ENCODE measurements around the gene SLC35E3.

SLC35E3 gene

GRCh38 chr12:68745904-68746571, at the start of gene SLC35E3:
SLC35E3 (plus strand) TSS chr12:68746176; CDS start chr12:68746378, 202 bp downstream.
- peak; percentile 94 for DNase-seq (ENCODE audit: low spot score)

DNA sequence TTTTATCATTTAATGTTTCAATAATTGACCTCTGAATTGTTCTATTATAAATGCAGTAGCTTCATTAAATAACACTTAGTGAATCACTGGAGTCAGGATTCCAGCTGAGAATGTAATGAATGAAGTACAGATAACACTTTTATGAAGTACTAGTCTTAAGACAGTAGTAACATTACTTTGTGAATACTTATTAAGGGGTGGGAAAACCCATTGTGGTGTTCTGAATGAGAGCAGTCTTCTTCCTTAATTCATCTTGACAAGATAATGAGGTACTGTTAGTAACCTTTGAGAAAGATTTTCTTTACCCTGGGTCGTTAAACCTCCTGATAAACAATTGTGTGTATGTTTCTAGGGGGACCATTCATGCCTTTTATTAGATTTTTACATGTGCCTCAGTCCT, 46.5 kb upstream of the SLC35E3 start:
- DNase-seq (ENCODE audit: low spot score), result no peak

DNA sequence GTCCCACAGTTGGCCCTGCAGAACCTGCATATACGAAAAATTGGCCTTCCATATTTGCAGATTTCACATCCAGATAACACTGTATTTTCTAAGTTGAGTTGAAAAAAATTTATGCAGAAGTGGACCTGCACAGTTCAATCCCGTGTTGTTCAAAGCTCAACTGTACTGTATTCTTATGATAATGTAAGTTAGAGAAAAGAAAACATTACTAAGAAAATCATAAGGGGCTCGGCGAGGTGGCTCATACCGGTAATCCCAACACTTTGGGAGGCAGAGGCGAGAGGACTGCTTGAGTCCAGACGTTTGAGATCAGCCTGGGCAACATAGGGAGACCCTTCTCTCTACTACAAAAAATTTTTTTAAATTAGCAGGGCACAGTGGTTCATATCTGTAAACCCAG, 18.2 kb upstream of the SLC35E3 start:
- DNase-seq (ENCODE audit: low spot score), result no peak

GRCh38 chr12:68733661-68734071, 12.3 kb upstream of the SLC35E3 start:
- DNase-seq (ENCODE audit: low spot score), result no peak

DNA sequence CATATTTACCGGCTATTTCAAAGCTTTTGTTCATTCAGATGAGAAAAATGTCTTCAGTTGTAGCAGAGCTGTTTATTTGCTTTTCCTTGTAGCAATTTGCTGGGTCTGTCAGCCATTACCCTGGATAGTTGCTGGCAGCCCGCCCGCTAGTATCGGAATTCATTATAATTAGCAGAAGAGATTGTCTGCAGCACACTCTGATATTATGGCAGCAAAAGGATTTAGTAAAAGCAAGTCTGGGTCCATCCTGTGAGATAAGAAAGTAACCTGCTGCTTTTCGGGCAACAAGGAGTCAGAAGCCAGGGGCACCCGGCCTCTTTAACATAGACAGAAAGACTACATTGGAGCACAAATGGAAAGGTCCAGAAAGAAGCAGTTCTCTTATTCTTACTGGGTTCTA, 6.1 kb upstream of the SLC35E3 start:
- DNase-seq (ENCODE audit: low spot score), result no peak

DNA sequence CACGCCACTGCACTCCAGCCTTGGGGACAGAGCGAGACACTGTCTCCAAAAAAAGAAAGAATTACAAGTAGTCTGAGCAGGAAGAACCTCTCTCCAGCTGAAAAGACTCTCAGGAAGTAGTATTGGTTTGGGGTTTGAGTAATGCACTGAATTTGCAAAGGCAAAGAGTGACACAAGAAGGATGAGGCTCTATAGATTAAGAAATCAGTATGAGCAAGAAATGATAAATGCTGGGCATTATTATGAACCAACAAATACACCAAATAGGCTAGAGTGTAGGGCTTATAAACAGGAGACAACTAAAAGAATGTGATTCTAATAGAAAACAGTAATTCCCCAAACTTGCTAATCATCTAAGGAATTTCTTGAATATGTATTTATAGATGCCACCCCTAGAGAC, 2.6 kb upstream of the SLC35E3 start:
- DNase-seq (ENCODE audit: low spot score), result no peak

DNA sequence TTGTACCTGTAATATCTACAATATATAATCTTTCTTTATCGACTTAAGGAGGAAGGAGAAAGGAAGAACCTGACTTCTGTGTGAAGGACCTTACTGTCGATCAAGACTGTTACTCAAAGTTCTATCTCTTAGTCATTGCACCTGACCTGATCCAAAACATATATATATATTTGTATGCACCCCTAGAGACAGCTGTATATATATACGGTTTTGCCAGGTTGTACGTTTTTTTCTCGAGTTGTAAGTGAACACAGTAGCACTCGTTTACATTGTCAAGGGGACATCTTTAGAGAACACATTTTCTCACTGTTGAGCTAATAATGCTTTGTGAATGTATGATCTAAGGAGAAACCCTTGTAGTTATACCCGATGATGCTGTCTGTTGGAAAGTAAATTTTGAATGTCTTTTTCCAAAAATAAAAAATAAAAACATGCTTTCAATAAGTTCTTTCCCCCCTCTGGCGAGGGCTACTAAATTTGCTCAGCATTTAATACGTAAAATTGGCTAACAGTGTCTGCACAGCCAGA, 536 bp upstream of the SLC35E3 start:
- DNase-seq (ENCODE audit: low spot score), result no peak

DNA sequence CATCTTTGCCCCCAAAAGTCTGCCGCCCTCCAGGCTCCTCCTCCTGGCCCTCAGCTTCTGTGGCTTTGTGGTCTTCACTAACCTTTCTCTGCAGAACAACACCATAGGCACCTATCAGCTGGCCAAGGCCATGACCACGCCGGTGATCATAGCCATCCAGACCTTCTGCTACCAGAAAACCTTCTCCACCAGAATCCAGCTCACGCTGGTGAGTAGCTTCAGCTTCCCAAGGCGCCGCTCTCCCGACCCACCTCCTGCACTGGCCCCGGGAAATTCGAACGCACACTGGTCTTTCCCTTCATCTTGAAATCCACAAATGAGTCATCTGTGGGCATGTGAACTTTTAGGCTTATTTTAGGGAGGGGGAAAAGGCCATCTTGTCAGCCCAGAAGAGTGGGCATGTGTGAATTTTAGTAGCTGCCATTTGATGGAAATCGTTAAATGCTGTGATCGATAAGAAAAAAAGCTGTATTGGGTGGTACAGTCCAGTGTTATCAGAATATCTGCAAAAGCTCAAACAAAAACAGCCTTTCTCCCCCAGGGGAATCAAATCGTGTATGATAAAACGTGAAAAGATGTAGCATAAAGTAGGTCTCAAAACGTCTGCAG, 700 bp downstream of the SLC35E3 start:
- DNase-seq (ENCODE audit: low spot score), result peak; percentile 51

- DNase-seq (ENCODE audit: low spot score), result no peak
Measured at GRCh38 chr12:68749443-68749842, 3.5 kb downstream of the SLC35E3 start.

DNA sequence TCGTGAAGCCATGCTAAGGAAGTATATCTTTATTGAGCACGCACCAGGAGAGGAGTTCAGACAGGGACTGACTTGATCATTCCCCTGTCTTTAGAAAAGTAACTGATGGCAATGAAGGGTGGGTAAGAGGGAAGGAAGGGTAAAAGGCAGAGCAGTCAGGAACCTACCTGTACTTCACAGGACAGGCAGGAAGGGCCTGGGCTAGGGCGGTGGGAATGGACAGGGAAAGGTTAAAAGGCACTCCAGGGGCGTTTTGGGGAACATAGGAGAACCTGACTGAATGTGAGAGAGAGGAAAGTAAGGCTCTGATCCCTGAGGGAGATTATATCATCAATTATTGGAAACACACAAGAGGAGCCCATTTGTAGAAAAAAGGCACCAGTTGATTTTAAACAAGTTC, 3.9 kb downstream of the SLC35E3 start:
- DNase-seq (ENCODE audit: low spot score), result no peak

GRCh38 chr12:68750506-68750905, 4.5 kb downstream of the SLC35E3 start:
- DNase-seq (ENCODE audit: low spot score), result no peak

DNA sequence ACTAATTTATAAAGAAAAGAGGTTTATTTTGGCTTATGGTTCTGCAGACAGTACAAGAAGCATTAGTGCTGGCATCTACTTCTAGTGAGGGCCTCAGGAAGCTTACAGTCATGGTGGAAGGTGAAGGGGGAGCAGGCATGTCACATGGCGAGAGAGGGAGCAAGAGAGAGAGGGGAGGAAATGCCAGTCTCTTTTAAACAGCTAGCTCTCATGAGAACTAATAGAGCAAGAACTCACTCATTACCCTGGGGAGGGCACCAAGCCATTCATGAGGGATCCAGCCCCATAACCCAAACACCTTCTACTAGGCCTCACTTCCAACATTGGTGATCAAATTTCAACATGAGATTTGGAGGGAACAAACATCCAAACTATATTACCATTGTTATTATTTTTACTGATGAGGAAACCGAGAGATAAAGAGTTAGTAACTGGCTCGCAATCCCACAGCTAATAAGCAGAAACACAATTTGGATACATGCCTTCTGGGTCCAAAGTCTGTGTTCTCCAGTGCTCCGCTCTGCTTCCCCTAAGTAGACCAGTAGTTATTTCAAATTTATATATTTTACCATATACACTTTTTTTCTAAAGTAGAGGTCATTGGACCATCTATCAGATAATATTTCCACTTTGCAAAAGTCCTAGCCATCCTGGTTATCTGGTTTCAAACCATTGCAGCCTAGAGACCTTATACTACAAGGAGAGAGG, 9.7 kb downstream of the SLC35E3 start:
- DNase-seq (ENCODE audit: low spot score), result no peak

GRCh38 chr12:68759852-68760251, 13.9 kb downstream of the SLC35E3 start:
- DNase-seq (ENCODE audit: low spot score), result no peak

DNA sequence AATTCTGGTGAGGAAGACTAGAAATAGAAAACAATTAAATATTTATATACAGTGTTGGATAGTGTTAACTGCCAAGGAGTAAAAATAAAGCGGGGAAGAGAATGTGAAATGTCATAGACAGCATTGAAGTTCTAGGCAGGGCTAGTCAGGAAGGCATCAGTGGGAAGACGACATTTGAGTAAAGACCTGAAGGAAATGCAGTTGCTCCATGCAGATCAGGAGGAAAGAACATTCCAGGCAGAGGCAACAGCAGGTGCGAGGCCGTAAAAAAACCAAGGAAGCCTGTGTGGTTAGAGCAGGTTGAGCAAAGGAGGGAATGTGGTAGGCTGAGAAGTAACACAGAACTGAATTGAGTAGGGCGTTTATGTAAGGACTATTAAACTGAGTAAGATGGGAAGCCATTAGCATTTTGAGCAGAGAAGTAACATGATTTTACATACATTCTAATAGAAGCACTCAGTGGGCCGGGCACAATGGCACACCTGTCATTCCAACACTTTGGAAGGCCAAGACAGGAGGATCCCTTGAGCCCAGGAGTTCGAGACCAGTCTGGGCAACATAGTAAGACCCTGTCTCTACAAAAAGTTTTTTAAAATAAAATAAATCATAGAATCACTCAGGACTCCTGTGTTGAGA, 14.9 kb downstream of the SLC35E3 start:
- no peak for DNase-seq (ENCODE audit: low spot score)

- no peak for DNase-seq (ENCODE audit: low spot score)
Measured at GRCh38 chr12:68761442-68761812, 15.5 kb downstream of the SLC35E3 start.

- no peak for DNase-seq (ENCODE audit: low spot score)
Measured at GRCh38 chr12:68761901-68762630, 16.1 kb downstream of the SLC35E3 start.

GRCh38 chr12:68762691-68763090, 16.7 kb downstream of the SLC35E3 start:
- DNase-seq (ENCODE audit: low spot score), result no peak

DNA sequence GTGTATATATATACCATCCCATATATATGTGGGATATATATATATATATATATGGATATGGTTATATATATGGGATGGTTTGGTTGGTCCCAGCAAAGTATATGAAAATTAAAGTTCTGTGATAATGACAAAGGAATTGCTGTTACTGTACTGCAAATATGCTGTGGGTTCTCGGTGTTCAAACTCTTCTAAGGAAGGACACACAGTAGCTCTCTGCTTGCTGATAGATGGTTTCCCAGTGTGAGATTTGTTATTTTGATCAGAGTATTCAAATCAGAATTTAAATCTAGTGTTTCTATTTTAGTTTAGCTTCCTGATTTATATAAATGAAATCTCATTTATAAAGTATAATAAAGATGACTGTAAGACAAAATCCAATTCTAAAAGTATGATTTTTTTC, 19.7 kb downstream of the SLC35E3 start:
- DNase-seq (ENCODE audit: low spot score), result no peak

DNA sequence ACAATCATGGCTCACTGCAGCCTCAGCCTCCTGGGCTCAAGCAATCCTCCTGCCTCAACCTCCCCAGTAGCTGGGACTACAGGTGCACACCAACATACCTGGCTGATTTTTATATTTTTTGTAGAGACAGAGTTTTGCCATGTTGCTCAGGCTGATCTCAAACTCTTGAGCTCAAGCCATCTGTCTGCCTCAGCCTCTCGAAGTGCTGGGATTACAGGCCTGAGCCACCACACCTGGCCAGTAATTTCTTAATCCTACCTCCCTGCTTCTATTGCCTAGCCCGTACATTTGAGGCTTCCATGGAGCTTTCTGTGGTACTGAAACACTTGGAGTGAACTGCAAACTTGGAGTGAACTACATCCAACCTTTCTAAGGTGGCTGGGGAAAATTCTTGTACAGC, 20.7 kb downstream of the SLC35E3 start:
- no peak for DNase-seq (ENCODE audit: low spot score)

GRCh38 chr12:68767191-68767590, 21.2 kb downstream of the SLC35E3 start:
- no peak for DNase-seq (ENCODE audit: low spot score)

- DNase-seq (ENCODE audit: low spot score), result no peak
Measured at GRCh38 chr12:68768431-68768939, 22.5 kb downstream of the SLC35E3 start.

DNA sequence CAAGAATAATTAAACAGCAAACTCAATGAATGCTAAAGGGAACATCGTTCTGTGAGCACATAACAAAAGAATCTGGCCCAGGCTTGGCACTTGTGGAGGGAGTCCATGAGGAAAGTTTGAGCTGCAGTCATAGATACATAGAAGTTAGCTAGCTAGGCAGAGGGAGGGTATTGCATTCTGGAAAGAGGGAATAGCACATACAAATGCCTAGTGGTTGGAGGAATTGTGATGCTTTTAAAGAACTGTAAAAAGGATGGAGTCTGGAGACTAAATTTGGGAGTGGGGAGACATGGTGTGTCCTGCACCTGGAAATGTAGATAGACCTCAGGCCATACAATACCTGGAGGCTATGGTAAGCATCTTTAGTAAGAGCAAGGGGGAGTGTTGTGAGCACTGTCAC, 24.0 kb downstream of the SLC35E3 start:
- no peak for DNase-seq (ENCODE audit: low spot score)
